Upper lobe of left lung (tissue), 6 donors: ENCODE results near the gene TRIM14. TPM values are rescaled to one million over a fixed set of nuclear protein-coding genes. Genes with fewer than 3 reads are reported as not detected.
A peak's percentile ranks its signal among the peaks of the same experiment; 100 is the strongest.

Source experiments
- ATAC-seq, 2 donors: fragments of 200-7000 bp; cut with Tn5 transposase; one replicate each; pipeline ENCODE4 v1.9.1; 2022; ENCODE audit warnings: mild to moderate bottlenecking in 2 of 2, moderate library complexity in 2 of 2; ENCODE audit not compliant: low FRiP score in 2 of 2
- DNase-seq, 2 donors: peaks; one replicate each; pipeline ENCODE4 v3.0.0-alpha.2; 2019 to 2020
- H3K27ac ChIP-seq, 4 donors: fragments of 200-600 bp; sonication (generic); one replicate each; pipeline ENCODE4 v1.5.1; 2016 to 2019
- H3K27me3 ChIP-seq, 4 donors: fragments of 200-600 bp; sonication (generic); one replicate each; pipeline ENCODE4 v1.5.1; 2017 to 2019
- H3K36me3 ChIP-seq, 4 donors: fragments of 200-600 bp; sonication (generic); one replicate each; pipeline ENCODE4 v1.5.1; 2016 to 2019
- H3K4me1 ChIP-seq, 4 donors: fragments of 200-600 bp; sonication (generic); one replicate each; pipeline ENCODE4 v1.5.1; 2018 to 2019
- H3K4me3 ChIP-seq, 4 donors: fragments of 200-600 bp; sonication (generic); one replicate each; pipeline ENCODE4 v1.5.1; 2017 to 2019; ENCODE audit warnings: mild to moderate bottlenecking in 2 of 4, moderate library complexity in 1 of 4
- H3K9me3 ChIP-seq, 4 donors: fragments of 200-600 bp; sonication (generic); one replicate each; pipeline ENCODE4 v1.5.1; 2018 to 2019
- EP300 ChIP-seq, 4 donors: sonication (generic); formaldehyde crosslinking; IDR thresholded peaks; one replicate each; pipeline ENCODE4 v1.5.1; 2017; ENCODE audit warnings: antibody characterized with exemption in 4 of 4, control low read depth in 2 of 4
- POLR2A ChIP-seq, 4 donors: fragments of 450-650 bp; IDR thresholded peaks; one replicate each; pipeline ENCODE4 v1.5.1; 2016 to 2017; ENCODE audit warnings: antibody characterized with exemption in 4 of 4, mild to moderate bottlenecking in 2 of 4
- POLR2AphosphoS5 ChIP-seq, 2 donors: sonication (generic); formaldehyde crosslinking; IDR thresholded peaks; one replicate each; pipeline ENCODE4 v1.5.1; 2017; ENCODE audit warnings: antibody characterized with exemption in 2 of 2
- WGBS, 2 donors: methylation state at CpG; one replicate each; pipeline ENCODE4 v1.1.5; 2017 to 2018; 5-methylcytosine and 5-hydroxymethylcytosine counted together
- total RNA-seq, 6 donors: library from RNA; depleted of rRNA in 4 of 6; stranded (reverse); fragments of >200 nt in 4 of 6; gene quantifications; one replicate each; pipeline versions ENCODE4 v1.1.0 to v1.2.1, GENCODE V29; 2016 to 2021
- TF ChIP-seq, protein P1 (sequence below), 6 experiments: fragments of 450-650 bp in 4 of 6; fragments of 200-600 bp in 2 of 6; sonication (generic) in 2 of 6; IDR thresholded peaks; one replicate each; pipeline ENCODE4 v1.5.1; 2016 to 2019; ENCODE audit warnings: antibody characterized with exemption in 6 of 6
- donor health status: DM: no; HTN: no; CAD: no; lungs with moderate emphysema.
- donor health status: DM: no; HTN: yes; CAD: no; lungs with severe emphysema.

Gene TRIM14
- total RNA-seq, 6 donors from 2014 or later, result 28.6 to 52.1 (median 46.2) TPM

- Histone ChIP-seq H3K36me3 (no peaks in the 10 kb centered on the region), H3K9me3 (no peaks in the 10 kb centered on the region), H3K27me3 (no peaks in the 10 kb centered on the region), H3K27ac (no peak overlapping the region), H3K4me1 (peaks cover 0 to 8% (median 6%) of the 10 kb centered on the region in 4 donors), H3K4me3 (no peak overlapping the region)
- no peak for TF ChIP-seq POLR2A (IDR thresholded peaks at IDR 0.05)
- TF ChIP-seq POLR2AphosphoS5 (IDR thresholded peaks at IDR 0.05), result no peak
- TF ChIP-seq, protein P1, sequence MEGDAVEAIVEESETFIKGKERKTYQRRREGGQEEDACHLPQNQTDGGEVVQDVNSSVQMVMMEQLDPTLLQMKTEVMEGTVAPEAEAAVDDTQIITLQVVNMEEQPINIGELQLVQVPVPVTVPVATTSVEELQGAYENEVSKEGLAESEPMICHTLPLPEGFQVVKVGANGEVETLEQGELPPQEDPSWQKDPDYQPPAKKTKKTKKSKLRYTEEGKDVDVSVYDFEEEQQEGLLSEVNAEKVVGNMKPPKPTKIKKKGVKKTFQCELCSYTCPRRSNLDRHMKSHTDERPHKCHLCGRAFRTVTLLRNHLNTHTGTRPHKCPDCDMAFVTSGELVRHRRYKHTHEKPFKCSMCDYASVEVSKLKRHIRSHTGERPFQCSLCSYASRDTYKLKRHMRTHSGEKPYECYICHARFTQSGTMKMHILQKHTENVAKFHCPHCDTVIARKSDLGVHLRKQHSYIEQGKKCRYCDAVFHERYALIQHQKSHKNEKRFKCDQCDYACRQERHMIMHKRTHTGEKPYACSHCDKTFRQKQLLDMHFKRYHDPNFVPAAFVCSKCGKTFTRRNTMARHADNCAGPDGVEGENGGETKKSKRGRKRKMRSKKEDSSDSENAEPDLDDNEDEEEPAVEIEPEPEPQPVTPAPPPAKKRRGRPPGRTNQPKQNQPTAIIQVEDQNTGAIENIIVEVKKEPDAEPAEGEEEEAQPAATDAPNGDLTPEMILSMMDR (IDR thresholded peaks at IDR 0.05), result no peak
- TF ChIP-seq EP300 (IDR thresholded peaks at IDR 0.05), result no peak
- DNase-seq, result no peak
- ATAC-seq, result no peak
Observed at GRCh38 chr9:98031169-98031568, 87.9 kb downstream of the TRIM14 start.

DNA sequence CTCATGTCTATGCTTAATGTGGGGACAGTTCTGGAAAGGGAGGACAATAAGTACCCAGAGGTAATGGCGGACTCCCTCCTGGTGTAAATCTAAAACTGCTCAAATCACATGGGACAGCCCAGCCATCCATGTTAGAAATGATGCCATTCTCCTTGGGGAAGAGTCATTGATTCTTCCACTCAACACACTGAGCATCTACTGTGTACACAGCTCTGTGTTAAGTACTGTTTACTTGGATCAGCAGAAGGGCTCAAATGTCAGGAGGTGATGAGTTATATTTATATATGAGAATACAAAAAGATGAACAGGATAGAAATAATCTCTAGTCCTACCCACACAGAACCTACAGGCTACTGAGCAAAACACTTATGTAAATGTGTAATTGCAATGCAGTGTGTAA, 94.3 kb downstream of the TRIM14 start:
- WGBS, 2 donors, result 100% methylated on average over 1 of the region's 1 CpG
- Histone ChIP-seq H3K9me3 (no peaks in the 10 kb centered on the region), H3K4me1 (peaks cover 0 to 5% (median 0%) of the 10 kb centered on the region in 4 donors), H3K27ac (no peak overlapping the region), H3K4me3 (no peak overlapping the region), H3K36me3 (peaks cover 0 to 16% (median 9%) of the 10 kb centered on the region in 4 donors), H3K27me3 (no peaks in the 10 kb centered on the region)
- no peak for DNase-seq
- TF ChIP-seq POLR2A (IDR thresholded peaks at IDR 0.05) (no peak), POLR2AphosphoS5 (IDR thresholded peaks at IDR 0.05) (no peak), EP300 (IDR thresholded peaks at IDR 0.05) (no peak)
- TF ChIP-seq, protein P1 (IDR thresholded peaks at IDR 0.05), result no peak
- ATAC-seq, result no peak

GRCh38 chr9:98022447-98022846, 96.6 kb downstream of the TRIM14 start:
- Histone ChIP-seq H3K27me3 (no peaks in the 10 kb centered on the region), H3K9me3 (no peaks in the 10 kb centered on the region), H3K4me1 (peaks cover 0 to 5% (median 0%) of the 10 kb centered on the region in 4 donors), H3K4me3 (no peak overlapping the region), H3K27ac (no peak overlapping the region), H3K36me3 (peaks cover 5 to 39% (median 30%) of the 10 kb centered on the region in 4 donors)
- DNase-seq (no peak), ATAC-seq (peak in 1 of 2 donors; percentile 51)
- 87 to 90% methylated on average over 8 of the region's 8 CpGs for WGBS, 2 donors
- TF ChIP-seq POLR2A (IDR thresholded peaks at IDR 0.05), result no peak
- no peak for TF ChIP-seq POLR2AphosphoS5 (IDR thresholded peaks at IDR 0.05)
- TF ChIP-seq EP300 (IDR thresholded peaks at IDR 0.05), result no peak
- TF ChIP-seq, protein P1 (IDR thresholded peaks at IDR 0.05), result no peak

DNA sequence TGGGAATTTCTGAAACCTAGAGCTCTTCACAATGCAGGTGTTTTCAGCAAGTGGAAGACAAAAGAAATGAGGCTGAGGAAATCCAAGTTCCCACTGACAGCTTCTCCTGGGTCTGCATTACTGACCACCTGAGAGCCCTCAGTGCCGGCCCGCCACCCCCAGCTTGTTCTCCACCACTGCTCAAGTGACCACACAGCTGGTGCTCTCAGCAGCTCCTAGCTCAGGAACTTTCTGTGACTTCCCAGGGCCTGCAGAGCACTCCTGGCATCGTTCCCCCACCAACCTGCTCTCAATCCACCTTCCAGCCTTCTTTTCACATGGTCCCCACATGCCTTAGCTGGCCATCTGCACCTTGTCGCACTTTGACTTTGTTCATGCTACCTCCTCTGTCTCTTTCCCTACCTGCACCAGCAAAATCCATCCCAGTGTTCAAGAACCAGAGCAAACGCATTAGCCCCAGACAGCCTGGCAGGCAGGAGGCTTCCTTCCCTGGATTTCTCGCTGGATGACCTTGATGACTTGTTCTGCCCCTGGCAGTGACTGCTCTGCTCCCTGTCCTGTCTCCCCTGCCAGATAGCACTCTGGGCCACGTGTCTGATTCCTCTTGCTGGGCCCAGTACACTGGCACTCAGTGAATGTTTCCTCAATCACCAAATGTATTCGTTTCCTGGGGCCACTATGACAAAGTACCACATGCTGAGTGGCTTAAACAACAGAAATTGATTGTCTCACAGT, 97.5 kb downstream of the TRIM14 start:
- no peak for ATAC-seq
- Histone ChIP-seq H3K27ac (no peak overlapping the region), H3K9me3 (no peaks in the 10 kb centered on the region), H3K36me3 (peaks cover 5 to 47% (median 37%) of the 10 kb centered on the region in 4 donors), H3K4me1 (peaks cover 0 to 5% (median 0%) of the 10 kb centered on the region in 4 donors), H3K27me3 (no peaks in the 10 kb centered on the region), H3K4me3 (no peak overlapping the region)
- no peak for DNase-seq
- WGBS, 2 donors, result 80 to 93% methylated on average over 8 of the region's 8 CpGs
- no peak for TF ChIP-seq POLR2AphosphoS5 (IDR thresholded peaks at IDR 0.05)
- TF ChIP-seq, protein P1 (IDR thresholded peaks at IDR 0.05), result no peak
- TF ChIP-seq POLR2A (IDR thresholded peaks at IDR 0.05), result no peak
- no peak for TF ChIP-seq EP300 (IDR thresholded peaks at IDR 0.05)
